ENCODE measurements around the gene P3H3.

The P3H3 gene

DNA sequence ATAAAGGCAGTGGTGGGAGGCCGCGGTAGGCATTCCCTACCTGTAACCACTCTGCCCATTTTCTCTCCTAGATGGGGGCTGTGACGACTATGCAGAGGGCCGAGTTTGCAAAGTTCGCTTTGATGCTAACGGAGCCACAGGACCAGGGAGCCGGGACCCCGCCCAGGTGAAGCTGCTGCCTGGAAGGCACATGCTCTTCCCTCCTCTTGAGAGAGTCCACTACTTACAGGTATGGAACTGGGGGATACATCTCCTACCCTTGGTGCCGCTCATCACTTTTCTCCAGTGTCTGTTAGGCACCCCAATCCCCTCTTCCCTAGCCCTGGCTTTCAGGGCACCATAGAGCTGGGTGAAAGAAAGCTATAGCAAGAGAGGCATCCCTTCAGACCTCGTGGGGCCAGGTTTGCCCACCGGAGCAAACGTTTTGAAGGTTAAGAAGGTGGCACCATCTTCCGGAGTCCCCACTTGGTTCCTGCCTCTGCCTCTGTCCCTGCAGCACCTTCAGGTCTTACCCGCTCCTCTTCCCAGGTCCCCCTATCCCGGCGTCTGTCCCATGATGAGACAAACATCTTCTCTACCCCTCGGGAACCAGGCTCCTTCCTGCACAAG lies 2.0 kb upstream of the P3H3 start:
- DNase-seq (ENCODE audit: low read depth in 2 of 2) = no peak

DNA sequence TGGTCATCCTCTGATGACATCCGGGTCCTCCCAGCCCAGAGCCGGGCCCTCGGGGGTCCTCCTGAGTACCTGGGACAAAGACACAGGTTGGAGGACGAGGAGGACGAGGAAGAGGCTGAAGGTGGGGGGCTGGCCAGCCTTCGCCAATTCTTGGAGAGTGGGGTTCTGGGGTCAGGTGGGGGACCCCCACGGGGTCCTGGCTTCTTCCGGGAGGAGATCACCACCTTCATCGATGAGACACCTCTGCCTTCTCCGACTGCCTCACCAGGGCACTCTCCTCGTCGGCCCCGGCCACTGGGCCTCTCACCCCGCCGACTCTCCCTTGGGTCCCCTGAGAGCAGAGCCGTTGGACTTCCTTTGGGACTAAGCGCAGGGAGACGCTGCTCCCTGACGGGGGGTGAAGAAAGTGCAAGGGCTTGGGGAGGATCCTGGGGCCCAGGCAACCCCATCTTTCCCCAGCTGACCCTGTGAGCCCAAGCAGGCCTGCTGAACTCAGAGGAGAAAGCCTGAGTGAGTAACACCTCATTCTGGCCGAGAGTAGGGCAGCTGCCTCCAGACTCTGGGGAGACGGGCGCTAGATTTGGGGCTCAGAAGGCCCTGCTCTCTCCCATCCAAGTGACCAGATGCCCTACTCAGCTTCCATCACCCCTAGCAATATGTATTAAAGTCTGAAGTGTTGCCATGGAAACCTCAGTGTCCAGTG lies 1.3 kb upstream of the P3H3 start:
- DNase-seq (ENCODE audit: low read depth in 2 of 2) = no peak

DNA sequence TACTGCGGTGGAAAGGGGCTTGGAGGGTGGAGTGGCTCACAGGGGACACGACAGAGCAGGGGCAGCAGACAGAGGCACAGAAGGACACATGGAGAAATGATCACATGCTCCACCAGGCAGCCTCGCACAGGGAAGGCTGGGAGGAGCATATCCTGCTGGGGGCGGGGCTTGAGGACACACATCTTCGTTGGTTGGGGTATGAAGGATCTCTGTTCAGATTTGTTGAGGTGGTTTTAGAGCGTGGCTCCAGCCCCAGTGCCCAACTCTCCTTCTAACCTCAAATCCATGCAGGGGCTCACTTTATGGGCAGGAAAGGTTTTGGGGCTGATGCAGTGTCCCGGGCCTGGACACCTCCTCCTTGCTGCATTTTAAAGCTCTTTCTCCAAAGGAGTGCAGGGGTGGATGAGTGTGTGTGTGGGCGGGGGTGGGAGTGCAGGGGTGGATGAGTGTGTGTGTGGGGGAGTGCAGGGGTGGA lies 733 bp upstream of the P3H3 start:
- DNase-seq (ENCODE audit: low read depth in 2 of 2) = peak; percentile 33 to 57

DNA sequence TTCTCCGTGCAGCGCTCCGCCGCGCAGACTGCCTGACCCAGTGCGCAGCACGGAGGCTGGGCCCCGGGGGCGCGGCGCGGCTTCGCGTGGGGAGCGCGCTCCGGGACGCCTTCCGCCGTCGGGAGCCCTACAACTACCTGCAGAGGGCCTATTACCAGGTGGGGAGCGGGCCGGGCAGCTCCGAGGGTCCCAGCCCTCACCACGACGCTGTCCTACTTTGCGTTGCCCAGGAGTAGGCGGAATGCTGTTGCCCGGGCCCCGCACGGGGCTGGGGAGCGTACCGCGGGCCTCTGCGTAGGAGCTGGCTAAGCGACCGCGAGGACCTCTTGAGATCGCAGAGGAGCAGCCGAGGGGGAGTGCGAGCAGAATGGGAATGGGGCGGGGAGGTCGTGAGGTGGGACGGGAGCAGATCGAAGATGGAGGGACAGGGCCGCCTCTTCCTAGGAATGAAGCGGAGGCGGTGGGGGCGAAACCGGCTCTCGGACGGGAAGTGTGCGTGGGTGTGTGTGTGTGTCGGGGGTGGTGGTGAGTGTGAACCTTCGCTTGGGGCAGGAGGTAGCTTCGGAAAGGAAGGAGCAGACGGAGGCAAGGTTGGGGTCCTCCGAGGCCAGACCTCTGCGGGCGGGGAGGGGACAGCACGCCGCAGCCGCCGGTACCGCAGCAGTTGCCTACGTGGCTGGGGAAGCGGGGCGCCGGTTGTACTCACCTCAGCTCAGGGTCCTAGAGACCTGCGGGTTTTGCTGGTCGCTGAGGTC lies 751 bp downstream of the P3H3 start:
- DNase-seq (ENCODE audit: low read depth in 2 of 2) = no peak

- DNase-seq (ENCODE audit: low read depth in 2 of 2) = no peak
These were observed 1.5 kb downstream of the P3H3 start for GRCh38 chr12:6829536-6830220.

- DNase-seq (ENCODE audit: low read depth in 2 of 2) = no peak
These were observed 2.2 kb downstream of the P3H3 start for GRCh38 chr12:6830286-6830890.

DNA sequence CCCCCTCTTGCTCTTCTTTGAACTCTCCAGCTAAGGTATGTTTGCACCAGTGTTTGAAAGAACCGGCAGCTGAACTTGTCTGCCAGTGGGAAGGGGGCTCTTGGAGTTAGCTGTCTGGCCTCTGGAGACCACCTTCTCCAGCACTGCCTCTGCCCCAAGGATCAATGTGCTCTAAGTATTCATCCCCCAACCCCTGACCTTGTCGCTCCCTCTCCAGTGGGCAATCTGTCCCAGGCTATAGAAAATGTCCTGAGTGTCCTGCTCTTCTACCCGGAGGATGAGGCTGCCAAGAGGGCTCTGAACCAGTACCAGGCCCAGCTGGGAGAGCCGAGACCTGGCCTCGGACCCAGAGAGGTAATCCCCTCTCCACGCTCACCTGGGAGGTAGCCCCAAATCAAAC lies 2.8 kb downstream of the P3H3 start:
- no peak for DNase-seq (ENCODE audit: low read depth in 2 of 2)

GRCh38 chr12:6831450-6831995 lies 3.3 kb downstream of the P3H3 start:
- DNase-seq (ENCODE audit: low read depth in 2 of 2) = no peak

- DNase-seq (ENCODE audit: low read depth in 2 of 2) = no peak
These were observed 3.9 kb downstream of the P3H3 start for GRCh38 chr12:6832125-6832524.

GRCh38 chr12:6833189-6833890 lies 5.1 kb downstream of the P3H3 start:
- no peak for DNase-seq (ENCODE audit: low read depth in 2 of 2)

GRCh38 chr12:6834254-6834653 lies 6.0 kb downstream of the P3H3 start:
- no peak for DNase-seq (ENCODE audit: low read depth in 2 of 2)

GRCh38 chr12:6834873-6835272 lies 6.7 kb downstream of the P3H3 start:
- no peak for DNase-seq (ENCODE audit: low read depth in 2 of 2)

- no peak for DNase-seq (ENCODE audit: low read depth in 2 of 2)
These were observed 8.6 kb downstream of the P3H3 start for GRCh38 chr12:6836851-6837250.

- no peak for DNase-seq (ENCODE audit: low read depth in 2 of 2)
These were observed 9.3 kb downstream of the P3H3 start for GRCh38 chr12:6837370-6838060.

GRCh38 chr12:6838854-6839253 lies 10.6 kb downstream of the P3H3 start:
- no peak for DNase-seq (ENCODE audit: low read depth in 2 of 2)

GRCh38 chr12:6839482-6840201 lies 11.4 kb downstream of the P3H3 start:
- DNase-seq (ENCODE audit: low read depth in 2 of 2) = no peak

DNA sequence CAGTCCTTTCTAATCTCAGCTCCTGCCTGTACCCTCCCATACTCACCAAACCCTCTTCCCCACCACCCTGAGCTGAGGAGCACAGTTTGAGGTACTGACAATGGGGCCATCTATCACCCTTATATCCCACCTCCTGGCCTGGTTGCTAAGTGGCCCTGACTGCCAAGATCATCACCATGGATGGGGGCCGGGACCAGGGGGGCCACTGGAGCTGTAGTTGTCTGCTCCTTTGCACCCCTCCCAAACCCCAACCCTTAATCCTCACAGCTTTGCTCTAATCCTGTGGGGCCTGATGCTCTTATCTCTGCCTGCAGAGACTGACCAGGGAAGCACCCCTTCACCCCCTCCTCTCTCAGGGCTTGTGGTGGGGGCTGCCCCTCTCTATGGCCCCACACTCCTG lies 12.1 kb downstream of the P3H3 start:
- no peak for DNase-seq (ENCODE audit: low read depth in 2 of 2)

DNA sequence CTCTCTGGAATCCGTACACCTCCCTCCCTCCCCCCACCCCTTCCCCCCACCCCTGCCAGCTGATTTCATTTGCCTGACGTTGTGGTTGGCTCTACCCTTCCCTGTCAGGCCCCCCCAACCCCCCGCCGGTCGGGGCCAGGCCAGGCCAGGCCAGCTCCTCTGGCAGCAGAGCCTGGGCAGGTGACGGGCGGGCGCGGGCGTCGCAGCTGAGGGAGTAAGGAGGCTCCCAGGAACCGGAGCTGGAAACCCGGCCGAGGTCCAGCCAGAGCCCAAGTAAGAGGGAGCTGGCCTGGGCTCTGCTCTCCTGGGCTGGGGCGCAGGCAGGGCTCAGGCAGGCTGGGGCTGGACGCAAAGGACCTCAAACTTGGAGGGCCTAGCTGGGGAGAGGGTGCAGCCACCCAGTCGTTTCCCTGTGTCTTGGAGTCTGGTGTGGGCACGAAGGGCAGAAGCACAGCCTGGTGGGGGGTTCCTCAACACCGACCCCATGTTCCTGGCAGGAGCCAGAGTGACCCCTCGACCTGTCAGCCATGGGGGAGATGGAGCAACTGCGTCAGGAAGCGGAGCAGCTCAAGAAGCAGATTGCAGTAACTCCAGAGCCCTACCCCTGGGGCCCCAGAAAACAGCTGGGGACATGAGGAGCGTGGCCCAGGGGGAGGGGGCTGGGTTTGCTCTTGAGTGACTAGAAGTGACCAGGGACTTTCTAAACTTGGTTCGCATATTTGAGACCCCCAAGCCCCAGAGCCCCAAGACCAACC lies 12.7 kb downstream of the P3H3 start, which contains the start of gene GNB3:
TSS of gene GNB3 (plus strand) at position 165 of the 755 bp plus-strand sequence. CDS start at position 528, 363 bp downstream.
- no peak for DNase-seq (ENCODE audit: low read depth in 2 of 2)

GRCh38 chr12:6842075-6842474 lies 13.9 kb downstream of the P3H3 start:
- DNase-seq (ENCODE audit: low read depth in 2 of 2) = no peak

Data from stimulated activated CD4-positive, alpha-beta T cell treated with anti-CD3 and anti-CD28 coated beads, Interleukin-15, amount 100 ng/mL, for 48 hours (primary cell).